WTC11 (cell line): ENCODE measurements around the gene NUSAP1. TPM values are rescaled to one million over a fixed set of nuclear protein-coding genes. Genes with fewer than 3 reads are reported as not detected.

Experiments used
- ATAC-seq: fragments of 200-7000 bp; cut with Tn5 transposase; 2 replicates; pipeline ENCODE4 v1.10.0; 2021; ENCODE audit warnings: mild to moderate bottlenecking, moderate library complexity
- CTCF ChIA-PET: fragments of 300-600 bp; sonication (Branson Sonifier 250); formaldehyde crosslinking; loops from one replicate; lab custom pipeline; 2021; ENCODE audit warnings: antibody characterized with exemption; lab: Charles Lee
- POLR2A ChIA-PET: fragments of 350-600 bp; sonication (Branson Sonifier 250); formaldehyde crosslinking; loops from one replicate; lab custom pipeline; 2021; ENCODE audit warnings: antibody characterized with exemption; lab: Charles Lee
- DNase-seq: peaks from one replicate; pipeline ENCODE4 v3.0.0; 2021; ENCODE audit warnings: low spot score
- H3K27ac Mint-ChIP-seq: 2 replicates; pipeline ENCODE4 v1.8.0; 2021; ENCODE audit warnings: mixed read lengths
- H3K27me3 Mint-ChIP-seq: 2 replicates; pipeline ENCODE4 v1.8.0; 2021; ENCODE audit warnings: low read depth, mild to moderate bottlenecking, moderate library complexity, mixed read lengths
- H3K36me3 Mint-ChIP-seq: 2 replicates; pipeline ENCODE4 v1.8.0; 2021; ENCODE audit warnings: mixed read lengths
- H3K4me1 Mint-ChIP-seq: 2 replicates; pipeline ENCODE4 v1.8.0; 2022; ENCODE audit warnings: mixed read lengths
- H3K4me3 Mint-ChIP-seq: 2 replicates; pipeline ENCODE4 v1.8.0; 2021; ENCODE audit warnings: mild to moderate bottlenecking, moderate library complexity, mixed read lengths
- H3K9me3 Mint-ChIP-seq: 2 replicates; pipeline ENCODE4 v1.8.0; 2021; ENCODE audit warnings: mixed read lengths
- ARID4B ChIP-seq: sonication (generic); formaldehyde crosslinking; IDR thresholded peaks from 2 replicates; pipeline ENCODE4 v1.8.0; 2023; ENCODE audit warnings: missing genetic modification reagents, mild to moderate bottlenecking, borderline replicate concordance
- ATF2 ChIP-seq: sonication (generic); formaldehyde crosslinking; IDR thresholded peaks from 2 replicates; pipeline ENCODE4 v1.8.1; 2022; ENCODE audit warnings: low read depth, missing genetic modification reagents, borderline replicate concordance
- CBFB ChIP-seq: sonication (generic); formaldehyde crosslinking; IDR thresholded peaks from 2 replicates; pipeline ENCODE4 v1.8.1; 2022; ENCODE audit warnings: mild to moderate bottlenecking, low read depth, missing genetic modification reagents
- CREB1 ChIP-seq: sonication (generic); formaldehyde crosslinking; IDR thresholded peaks from 2 replicates; pipeline ENCODE4 v1.8.0; 2023; ENCODE audit warnings: mild to moderate bottlenecking, missing genetic modification reagents
- ELF4 ChIP-seq: sonication (generic); formaldehyde crosslinking; IDR thresholded peaks from 2 replicates; pipeline ENCODE4 v1.8.1; 2022; ENCODE audit warnings: low read depth, mild to moderate bottlenecking, moderate library complexity, missing genetic modification reagents
- ESRRA ChIP-seq: sonication (generic); formaldehyde crosslinking; IDR thresholded peaks from 2 replicates; pipeline ENCODE4 v1.8.1; 2022; ENCODE audit warnings: mild to moderate bottlenecking, missing genetic modification reagents, borderline replicate concordance
- FOXK1 ChIP-seq: sonication (generic); formaldehyde crosslinking; IDR thresholded peaks from 2 replicates; pipeline ENCODE4 v1.8.0; 2022; ENCODE audit warnings: mild to moderate bottlenecking, moderate library complexity, missing genetic modification reagents
- FOXP1 ChIP-seq: sonication (generic); formaldehyde crosslinking; IDR thresholded peaks from 2 replicates; pipeline ENCODE4 v1.8.0; 2022; ENCODE audit warnings: missing genetic modification reagents, mild to moderate bottlenecking, moderate library complexity, borderline replicate concordance
- FOXP4 ChIP-seq: sonication (generic); formaldehyde crosslinking; IDR thresholded peaks from 2 replicates; pipeline ENCODE4 v1.8.0; 2022; ENCODE audit warnings: mild to moderate bottlenecking, missing genetic modification reagents
- IRF1 ChIP-seq: sonication (generic); formaldehyde crosslinking; IDR thresholded peaks from 2 replicates; pipeline ENCODE4 v1.8.0; 2023; ENCODE audit warnings: missing genetic modification reagents
- IRF2 ChIP-seq: sonication (generic); formaldehyde crosslinking; IDR thresholded peaks from 2 replicates; pipeline ENCODE4 v1.8.0; 2022; ENCODE audit warnings: low read depth, missing genetic modification reagents, borderline replicate concordance
- KAT7 ChIP-seq: sonication (generic); formaldehyde crosslinking; IDR thresholded peaks from 2 replicates; pipeline ENCODE4 v1.8.1; 2023; ENCODE audit warnings: missing genetic modification reagents, mild to moderate bottlenecking, borderline replicate concordance
- NR3C1 ChIP-seq: sonication (generic); formaldehyde crosslinking; conservative IDR thresholded peaks from 2 replicates; pipeline ENCODE4 v1.8.1; 2023; ENCODE audit warnings: low read depth, mild to moderate bottlenecking, missing genetic modification reagents
- PREB ChIP-seq: sonication (generic); formaldehyde crosslinking; IDR thresholded peaks from 2 replicates; pipeline ENCODE4 v1.8.1; 2022; ENCODE audit warnings: mild to moderate bottlenecking, missing genetic modification reagents, moderate library complexity, borderline replicate concordance
- PRRX2 ChIP-seq: fragments of 250-450 bp; sonication (Bioruptor Pico); IDR thresholded peaks from 2 replicates; pipeline ENCODE4 v1.8.0; 2021; ENCODE audit warnings: mild to moderate bottlenecking
- RELA ChIP-seq: sonication (generic); formaldehyde crosslinking; IDR thresholded peaks from 2 replicates; pipeline ENCODE4 v1.8.1; 2022; ENCODE audit warnings: missing genetic modification reagents, mild to moderate bottlenecking, borderline replicate concordance
- TP53 ChIP-seq: sonication (generic); formaldehyde crosslinking; IDR thresholded peaks from 2 replicates; pipeline ENCODE4 v1.8.1; 2023; ENCODE audit warnings: mild to moderate bottlenecking, missing genetic modification reagents
- ZNF425 ChIP-seq: fragments of 250-450 bp; sonication (Bioruptor Pico); conservative IDR thresholded peaks from 2 replicates; pipeline ENCODE4 v1.9.0; 2021; ENCODE audit warnings: mild to moderate bottlenecking
- ZSCAN18 ChIP-seq: fragments of 250-450 bp; sonication (Bioruptor Pico); IDR thresholded peaks from 2 replicates; pipeline ENCODE4 v2.1.2; 2022; ENCODE audit warnings: mild to moderate bottlenecking, moderate library complexity
- total RNA-seq: library from RNA; stranded (reverse); gene quantifications from 3 replicates; pipeline ENCODE4 v1.2.3, GENCODE V29; 2021

NUSAP1 gene
- total RNA-seq, 1 experiment from 2014 or later = 135 TPM

GRCh38 chr15:41350057-41350717 is 17.5 kb downstream of the NUSAP1 start (continued):
- TF ChIP-seq ZNF425 (CRISPR knock-in tag) (no peak), FOXK1 (CRISPR knock-in tag) (no peak), ATF2 (CRISPR knock-in tag) (no peak), FOXP1 (CRISPR knock-in tag) (no peak), NR3C1 (no peak), PREB (CRISPR knock-in tag) (no peak)

GRCh38 chr15:41354371-41354770 is 21.7 kb downstream of the NUSAP1 start:
- no peak for DNase-seq
- ATAC-seq = no peak
- H3K4me1 Mint-ChIP-seq = no peaks in the 10 kb centered on the region
- no peaks in the 10 kb centered on the region for H3K27me3 Mint-ChIP-seq
- TF ChIP-seq CBFB (CRISPR knock-in tag) (no peak), ZSCAN18 (CRISPR knock-in tag) (no peak), TP53 (CRISPR knock-in tag) (no peak), KAT7 (CRISPR knock-in tag) (no peak)
- no peak overlapping the region for H3K4me3 Mint-ChIP-seq
- H3K36me3 Mint-ChIP-seq = peaks cover 74% of the 10 kb centered on the region
- ChIA-PET POLR2A (no interaction called here), CTCF (no interaction called here)
- H3K9me3 Mint-ChIP-seq = no peaks in the 10 kb centered on the region
- H3K27ac Mint-ChIP-seq = no peak overlapping the region

- Mint-ChIP-seq H3K27ac (no peak overlapping the region), H3K36me3 (peaks cover 76% of the 10 kb centered on the region), H3K9me3 (no peaks in the 10 kb centered on the region), H3K4me3 (no peak overlapping the region), H3K27me3 (no peaks in the 10 kb centered on the region), H3K4me1 (no peaks in the 10 kb centered on the region)
- ChIA-PET CTCF (no interaction called here), POLR2A (no interaction called here)
- no peak for ATAC-seq
- DNase-seq = no peak
- TF ChIP-seq ESRRA (CRISPR knock-in tag) (no peak), ELF4 (CRISPR knock-in tag) (no peak), ARID4B (no peak), PRRX2 (no peak), FOXP1 (CRISPR knock-in tag) (no peak), IRF2 (CRISPR knock-in tag) (no peak), FOXP4 (CRISPR knock-in tag) (no peak), FOXK1 (CRISPR knock-in tag) (no peak), CREB1 (CRISPR knock-in tag) (no peak), RELA (CRISPR knock-in tag) (no peak), IRF1 (CRISPR knock-in tag) (no peak)
Observed at GRCh38 chr15:41367418-41367817, 34.7 kb downstream of the NUSAP1 start.
